T-helper 2 cell treated with Interferon-gamma antibody and Interleukin-4, amounts not matched to agents 100 ng/mL and 5 ng/mL, for 36 hours (primary cell): Measurements from ENCODE around the gene HSBP1L1. TPM values are rescaled to one million over a fixed set of nuclear protein-coding genes. Genes with fewer than 3 reads are reported as not detected.

Experiments used
- intact Hi-C: fragments of 100-400 bp; cut with micrococcal nuclease; formaldehyde crosslinking; loops from one replicate; pipeline ENCODE4 v1.15.1; 2023
- total RNA-seq: library from RNA; stranded (reverse); gene quantifications from 2 replicates; pipeline ENCODE4 v1.2.3, GENCODE V29; 2022

HSBP1L1 gene
- total RNA-seq, 1 donor from 2014 or later, result 7.0 TPM

GRCh38 chr18:79956276-79956675 is 8.2 kb upstream of the HSBP1L1 start:
- intact Hi-C loops, result loop anchor here (10.0 kb wide), 2 partner anchors 161 to 561 kb away; partner anchors contain the start of genes KCNG2 and NFATC1

- intact Hi-C loops, result loop anchor here (10.0 kb wide), 2 partner anchors 164 to 564 kb away; partner anchors contain the start of genes KCNG2 and NFATC1
Observed at GRCh38 chr18:79958981-79959380, 5.5 kb upstream of the HSBP1L1 start.

- intact Hi-C loops, result loop anchor here (1.0 kb wide), 1 partner anchor 8 kb away; no protein-coding TSS in a partner anchor
Observed at GRCh38 chr18:79960161-79960801, 4.2 kb upstream of the HSBP1L1 start.

- intact Hi-C loops, result loop anchor here (1.0 kb wide), 1 partner anchor 9 kb away; no protein-coding TSS in a partner anchor
Observed at GRCh38 chr18:79960921-79961526, 3.4 kb upstream of the HSBP1L1 start.

GRCh38 chr18:79961527-79962291 is 2.7 kb upstream of the HSBP1L1 start:
- intact Hi-C loops, result no loop called here

- intact Hi-C loops, result no loop called here
Observed at GRCh38 chr18:79962311-79962710, 2.1 kb upstream of the HSBP1L1 start.

- intact Hi-C loops, result no loop called here
Observed at GRCh38 chr18:79962835-79963657, 1.4 kb upstream of the HSBP1L1 start.

- intact Hi-C loops, result loop anchor here (1.0 kb wide), 2 partner anchors 12 to 25 kb away; partner anchors contain the start of genes SLC66A2 and TXNL4A
Observed at GRCh38 chr18:79963658-79964329, 649 bp upstream of the HSBP1L1 start.

- intact Hi-C loops, result no loop called here
Observed at GRCh38 chr18:79965119-79965902, 868 bp downstream of the HSBP1L1 start.

GRCh38 chr18:79970419-79971133 is 6.1 kb downstream of the HSBP1L1 start:
- intact Hi-C loops, result no loop called here

GRCh38 chr18:79971211-79971952 is 6.9 kb downstream of the HSBP1L1 start:
- intact Hi-C loops, result no loop called here

GRCh38 chr18:79971986-79972385 is 7.5 kb downstream of the HSBP1L1 start:
- intact Hi-C loops, result no loop called here

- intact Hi-C loops, result no loop called here
Observed at GRCh38 chr18:79972720-79973119, 8.3 kb downstream of the HSBP1L1 start.

GRCh38 chr18:79973517-79973916 is 9.1 kb downstream of the HSBP1L1 start:
- intact Hi-C loops, result no loop called here

- intact Hi-C loops, result no loop called here
Observed at GRCh38 chr18:79974025-79974654, 9.7 kb downstream of the HSBP1L1 start.

GRCh38 chr18:79975043-79975442 is 10.6 kb downstream of the HSBP1L1 start:
- intact Hi-C loops, result no loop called here

- intact Hi-C loops, result no loop called here
Observed at GRCh38 chr18:79975985-79976680, 11.7 kb downstream of the HSBP1L1 start.
